ENCODE data around the gene PRODH2. TPM values are rescaled to one million over a fixed set of nuclear protein-coding genes. Genes with fewer than 3 reads are reported as not detected.

The PRODH2 gene
- total and polyA plus RNA-seq, 3 donors from 2014 or later, result 0.99 to 2.7 (median 1.3) TPM

GRCh38 chr19:35759697-35760096, 52.9 kb downstream of the PRODH2 start:
- intact Hi-C loops (cut with DNase I; ENCODE audit: low total_unique reads), result no loop called here
- H3K4me1 ChIP-seq, result peaks cover 24% of the 10 kb centered on the region
- H3K9me3 ChIP-seq, result no peaks in the 10 kb centered on the region
- no peaks in the 10 kb centered on the region for H3K27me3 ChIP-seq
- DNase-seq, result no peak
- no peak for TF ChIP-seq CTCF (IDR thresholded peaks at IDR 0.05)
- TF ChIP-seq POLR2A (IDR thresholded peaks at IDR 0.05), result no peak
- H3K27ac ChIP-seq, result no peak overlapping the region
- H3K4me3 ChIP-seq, result no peak overlapping the region
- H3K36me3 ChIP-seq (ENCODE audit: low read depth, missing control alignments), result no peaks in the 10 kb centered on the region
- WGBS, 2 donors, result 83 to 88% methylated on average over 1 to 2 of the region's 2 CpGs

- intact Hi-C loops (cut with DNase I; ENCODE audit: low total_unique reads), result no loop called here
- Histone ChIP-seq H3K9me3 (no peaks in the 10 kb centered on the region), H3K4me3 (peak within 1 kb of the TSS; percentile 88 to 92), H3K27me3 (no peaks in the 10 kb centered on the region), H3K27ac (peak within 1 kb of the TSS; percentile 91 to 97), H3K36me3 (ENCODE audit: low read depth, missing control alignments) (no peaks in the 10 kb centered on the region), H3K4me1 (peaks cover 24% of the 10 kb centered on the region)
- peak; percentile 99 for DNase-seq
- 0% methylated on average over 32 to 44 of the region's 53 CpGs for WGBS, 2 donors
- TF ChIP-seq CTCF (IDR thresholded peaks at IDR 0.05), result peak in 1 of 3 experiments; percentile 1
- TF ChIP-seq POLR2A (IDR thresholded peaks at IDR 0.05), result no peak
These were observed 54.7 kb downstream of the PRODH2 start, which contains the start of gene PROSER3 for GRCh38 chr19:35757749-35758608. Gene PROSER3 (plus strand): TSS chr19:35758176. CDS start chr19:35758216, 40 bp downstream.

- Histone ChIP-seq H3K27ac (peak overlapping the region; percentile 91 to 97), H3K4me1 (peaks cover 24% of the 10 kb centered on the region), H3K4me3 (peak overlapping the region; percentile 88 to 92), H3K36me3 (ENCODE audit: low read depth, missing control alignments) (no peaks in the 10 kb centered on the region), H3K27me3 (no peaks in the 10 kb centered on the region), H3K9me3 (no peaks in the 10 kb centered on the region)
- intact Hi-C loops (cut with DNase I; ENCODE audit: low total_unique reads), result no loop called here
- DNase-seq, result peak; percentile 91
- WGBS, 2 donors, result 4 to 8% methylated on average over 12 to 14 of the region's 19 CpGs
- TF ChIP-seq CTCF (IDR thresholded peaks at IDR 0.05) (no peak), POLR2A (IDR thresholded peaks at IDR 0.05) (no peak)
These were observed 55.4 kb downstream of the PRODH2 start for GRCh38 chr19:35757231-35757748.

- no peaks in the 10 kb centered on the region for H3K36me3 ChIP-seq (ENCODE audit: low read depth, missing control alignments)
- 4 to 16% methylated on average over 22 to 41 of the region's 52 CpGs for WGBS, 2 donors
- no peaks in the 10 kb centered on the region for H3K27me3 ChIP-seq
- TF ChIP-seq POLR2A (IDR thresholded peaks at IDR 0.05) (no peak), CTCF (IDR thresholded peaks at IDR 0.05) (no peak)
- intact Hi-C loops (cut with DNase I; ENCODE audit: low total_unique reads), result no loop called here
- H3K9me3 ChIP-seq, result no peaks in the 10 kb centered on the region
- H3K4me1 ChIP-seq, result peaks cover 24% of the 10 kb centered on the region
- peak within 1 kb of the TSS; percentile 91 to 97 for H3K27ac ChIP-seq
- H3K4me3 ChIP-seq, result peak within 1 kb of the TSS; percentile 88 to 92
- peak; percentile 68 for DNase-seq
These were observed 56.0 kb downstream of the PRODH2 start, which contains the start of gene HSPB6 for GRCh38 chr19:35756377-35757230. Gene HSPB6 (minus strand): TSS chr19:35757029. CDS start chr19:35757008, 21 bp downstream.

All from testis (tissue), 3 donors.